Body of pancreas (tissue), 4 donors: ENCODE results near the gene CDX1. TPM values are rescaled to one million over a fixed set of nuclear protein-coding genes. Genes with fewer than 3 reads are reported as not detected.

Experiments
- ATAC-seq: fragments of 150-250 bp; one replicate; pipeline ENCODE4 v1.9.1; 2016
- DNase-seq, 4 donors: peaks; one replicate each; pipeline ENCODE4 v3.0.0-alpha.2; 2019
- H3K27ac ChIP-seq, 4 donors: fragments of 200-600 bp; sonication (generic); 1 replicate in 3 of 4; 2 replicates in 1 of 4; pipeline versions ENCODE4 v1.5.1 to v1.6.1; 2016 to 2019; ENCODE audit warnings: mild to moderate bottlenecking in 1 of 4, mixed read lengths in 1 of 4, moderate library complexity in 1 of 4
- H3K27me3 ChIP-seq, 2 donors: fragments of 200-600 bp; sonication (generic); one replicate each; pipeline ENCODE4 v1.6.0; 2016; ENCODE audit warnings: mild to moderate bottlenecking in 1 of 2
- H3K36me3 ChIP-seq, 2 donors: fragments of 200-600 bp; sonication (generic); replicated peaks in 1 of 2; 2 replicates each; pipeline ENCODE4 v1.5.1; 2016; ENCODE audit warnings: low read depth in 2 of 2; ENCODE audit not compliant: insufficient read depth in 1 of 2
- H3K4me1 ChIP-seq: fragments of 200-600 bp; sonication (generic); one replicate; pipeline ENCODE4 v1.6.0; 2016
- H3K4me3 ChIP-seq, 2 donors: fragments of 200-600 bp; sonication (generic); 1 replicate in 1 of 2; 2 replicates in 1 of 2; pipeline ENCODE4 v1.5.1; 2016 to 2019
- H3K9me3 ChIP-seq, 3 donors: fragments of 200-600 bp; sonication (generic); 1 replicate in 2 of 3; 2 replicates in 1 of 3; pipeline ENCODE4 v1.5.1; 2016
- CTCF ChIP-seq, 7 experiments: fragments of 450-650 bp in 4 of 7; fragments of 200-600 bp in 3 of 7; sonication (generic) in 3 of 7; IDR thresholded peaks; one replicate each; pipeline ENCODE4 v1.5.1; 2016 to 2019; ENCODE audit warnings: antibody characterized with exemption in 7 of 7
- POLR2A ChIP-seq, 3 donors: fragments of 450-650 bp; IDR thresholded peaks; one replicate each; pipeline ENCODE4 v1.6.1; 2016; ENCODE audit warnings: antibody characterized with exemption in 3 of 3, mild to moderate bottlenecking in 2 of 3
- WGBS, 2 donors: methylation state at CpG; one replicate each; pipeline ENCODE4 v1.1.5; 2017; 5-methylcytosine and 5-hydroxymethylcytosine counted together
- intact Hi-C: fragments of 100-400 bp; cut with DNase I; formaldehyde crosslinking; loops from one replicate; pipeline ENCODE4 v1.15.1; 2023
- total RNA-seq, 2 donors: library from RNA; depleted of rRNA; stranded (reverse); fragments of >200 nt; gene quantifications; one replicate each; pipeline ENCODE4 v1.1.0, GENCODE V29; 2016

Gene CDX1
- total RNA-seq, 2 donors from 2014 or later = not detected

- 84 to 88% methylated on average over 5 to 6 of the region's 6 CpGs for WGBS, 2 donors
- peaks cover 25% of the 10 kb centered on the region for H3K4me1 ChIP-seq
- ATAC-seq (no peak), DNase-seq (no peak)
- TF ChIP-seq CTCF (IDR thresholded peaks at IDR 0.05) (no peak), POLR2A (IDR thresholded peaks at IDR 0.05) (no peak)
- intact Hi-C loops = no loop called here
- H3K27ac ChIP-seq = peak overlapping the region in 1 of 4 donors; percentile 2
- no peaks in the 10 kb centered on the region for H3K27me3 ChIP-seq
- H3K36me3 ChIP-seq = no peaks in the 10 kb centered on the region
- no peak overlapping the region for H3K4me3 ChIP-seq
- H3K9me3 ChIP-seq = no peaks in the 10 kb centered on the region
Measured at GRCh38 chr5:150139334-150139733, 27.2 kb upstream of the CDX1 start.

- ATAC-seq (no peak), DNase-seq (no peak)
- intact Hi-C loops = no loop called here
- 70 to 74% methylated on average over 9 to 11 of the region's 11 CpGs for WGBS, 2 donors
- H3K27me3 ChIP-seq = no peaks in the 10 kb centered on the region
- H3K4me1 ChIP-seq = peaks cover 25% of the 10 kb centered on the region
- H3K36me3 ChIP-seq = no peaks in the 10 kb centered on the region
- no peak overlapping the region for H3K4me3 ChIP-seq
- H3K27ac ChIP-seq = no peak overlapping the region
- H3K9me3 ChIP-seq = no peaks in the 10 kb centered on the region
- TF ChIP-seq POLR2A (IDR thresholded peaks at IDR 0.05) (no peak), CTCF (IDR thresholded peaks at IDR 0.05) (no peak)
Measured at GRCh38 chr5:150140830-150141229, 25.7 kb upstream of the CDX1 start.

GRCh38 chr5:150141544-150142184, 24.9 kb upstream of the CDX1 start:
- intact Hi-C loops = no loop called here

GRCh38 chr5:150142185-150142958, 24.2 kb upstream of the CDX1 start:
- no peak for ATAC-seq
- H3K4me1 ChIP-seq = peaks cover 19% of the 10 kb centered on the region
- no peaks in the 10 kb centered on the region for H3K36me3 ChIP-seq
- DNase-seq = no peak
- WGBS, 2 donors = 72% methylated on average over 13 to 14 of the region's 14 CpGs
- no peaks in the 10 kb centered on the region for H3K9me3 ChIP-seq
- H3K27me3 ChIP-seq = no peaks in the 10 kb centered on the region
- H3K27ac ChIP-seq = peak overlapping the region in 1 of 4 donors; percentile 45
- no peak overlapping the region for H3K4me3 ChIP-seq
- no peak for TF ChIP-seq CTCF (IDR thresholded peaks at IDR 0.05)
- TF ChIP-seq POLR2A (IDR thresholded peaks at IDR 0.05) = no peak
- intact Hi-C loops = no loop called here

More at GRCh38 chr5:150141544-150142184, 24.9 kb upstream of the CDX1 start:
- H3K4me1 ChIP-seq = peaks cover 25% of the 10 kb centered on the region
- no peaks in the 10 kb centered on the region for H3K27me3 ChIP-seq
- peak overlapping the region in 1 of 4 donors; percentile 45 for H3K27ac ChIP-seq
- H3K4me3 ChIP-seq = no peak overlapping the region
- no peaks in the 10 kb centered on the region for H3K9me3 ChIP-seq
- TF ChIP-seq POLR2A (IDR thresholded peaks at IDR 0.05) = no peak
- no peak for TF ChIP-seq CTCF (IDR thresholded peaks at IDR 0.05)
- DNase-seq (peak in 1 of 4 donors; percentile 35), ATAC-seq (no peak)
- 80 to 84% methylated on average over 9 of the region's 9 CpGs for WGBS, 2 donors
- no peaks in the 10 kb centered on the region for H3K36me3 ChIP-seq
